Liver (tissue), 9 donors: ENCODE results near the gene RASSF10. TPM values are rescaled to one million over a fixed set of nuclear protein-coding genes. Genes with fewer than 3 reads are reported as not detected.

ENCODE experiments used
- DNase-seq: peaks from one replicate; pipeline ENCODE4 v3.0.0-alpha.2; 2017; ENCODE audit warnings: low spot score
- H3K27ac ChIP-seq, 2 donors: one replicate each; pipeline ENCODE4 v1.7.0; 2013; ENCODE audit warnings: inconsistent platforms in 2 of 2, low read length in 2 of 2, control low read depth in 1 of 2, low read depth in 1 of 2, mild to moderate bottlenecking in 1 of 2
- H3K27me3 ChIP-seq, 4 donors: one replicate each; pipeline versions ENCODE4 v1.6.1 to v1.7.0; 2013; ENCODE audit warnings: low read length in 3 of 4, inconsistent platforms in 1 of 4, mild to moderate bottlenecking in 1 of 4, moderate library complexity in 1 of 4; ENCODE audit not compliant: control insufficient read depth in 4 of 4, insufficient read depth in 4 of 4
- H3K36me3 ChIP-seq, 4 donors: one replicate each; pipeline versions ENCODE4 v1.6.1 to v1.7.0; 2013; ENCODE audit warnings: low read length in 3 of 4, mild to moderate bottlenecking in 3 of 4, low read depth in 1 of 4, moderate library complexity in 1 of 4; ENCODE audit not compliant: control insufficient read depth in 4 of 4, insufficient read depth in 3 of 4
- H3K4me1 ChIP-seq, 4 donors: one replicate each; pipeline versions ENCODE4 v1.6.1 to v1.7.0; 2013; ENCODE audit warnings: low read length in 3 of 4, mild to moderate bottlenecking in 3 of 4, moderate library complexity in 1 of 4; ENCODE audit not compliant: control insufficient read depth in 4 of 4, insufficient read depth in 4 of 4
- H3K4me3 ChIP-seq, 3 donors: one replicate each; pipeline versions ENCODE4 v1.6.1 to v1.7.0; 2013; ENCODE audit warnings: low read length in 3 of 3, control low read depth in 1 of 3, low read depth in 1 of 3, mild to moderate bottlenecking in 1 of 3
- H3K9ac ChIP-seq, 2 donors: one replicate each; pipeline ENCODE4 v1.7.0; 2013; ENCODE audit warnings: low read length in 2 of 2, mild to moderate bottlenecking in 2 of 2, moderate library complexity in 2 of 2, control low read depth in 1 of 2, low read depth in 1 of 2
- H3K9me3 ChIP-seq, 4 donors: one replicate each; pipeline versions ENCODE4 v1.6.1 to v1.7.0; 2013; ENCODE audit warnings: low read length in 3 of 4; ENCODE audit not compliant: control insufficient read depth in 4 of 4
- ATF3 ChIP-seq: IDR thresholded peaks from 2 replicates; pipeline ENCODE4 v1.6.1; 2016; ENCODE audit warnings: antibody characterized with exemption
- EGR1 ChIP-seq, 2 donors: IDR thresholded peaks; 2 replicates each; pipeline ENCODE4 v1.6.1; 2016 to 2018; ENCODE audit warnings: antibody characterized with exemption in 2 of 2, low read depth in 2 of 2
- FOXA1 ChIP-seq: IDR thresholded peaks from 2 replicates; pipeline ENCODE4 v1.6.1; 2016; ENCODE audit warnings: antibody characterized with exemption
- FOXA2 ChIP-seq: IDR thresholded peaks from 2 replicates; pipeline ENCODE4 v1.6.1; 2016; ENCODE audit warnings: antibody characterized with exemption
- GABPA ChIP-seq, 2 donors: IDR thresholded peaks in 1 of 2; conservative IDR thresholded peaks in 1 of 2; 2 replicates each; pipeline ENCODE4 v1.6.1; 2016; ENCODE audit warnings: antibody characterized with exemption in 2 of 2, mild to moderate bottlenecking in 1 of 2, moderate library complexity in 1 of 2
- HNF4A ChIP-seq, 2 donors: conservative IDR thresholded peaks; 2 replicates each; pipeline ENCODE4 v1.6.1; 2016; ENCODE audit warnings: antibody characterized with exemption in 2 of 2, mild to moderate bottlenecking in 2 of 2
- HNF4G ChIP-seq: IDR thresholded peaks from 2 replicates; pipeline ENCODE4 v1.6.1; 2016; ENCODE audit warnings: antibody characterized with exemption
- JUND ChIP-seq, 2 donors: IDR thresholded peaks; 2 replicates each; pipeline ENCODE4 v1.6.1; 2016; ENCODE audit warnings: antibody characterized with exemption in 2 of 2
- MAX ChIP-seq: IDR thresholded peaks from 2 replicates; pipeline ENCODE4 v1.6.1; 2016; ENCODE audit warnings: antibody characterized with exemption
- NR2F2 ChIP-seq: IDR thresholded peaks from 2 replicates; pipeline ENCODE4 v1.6.1; 2016; ENCODE audit warnings: antibody characterized with exemption
- RAD21 ChIP-seq, 2 donors: IDR thresholded peaks; 2 replicates each; pipeline ENCODE4 v1.6.1; 2016; ENCODE audit warnings: antibody characterized with exemption in 2 of 2, mild to moderate bottlenecking in 2 of 2
- REST ChIP-seq: IDR thresholded peaks from 2 replicates; pipeline ENCODE4 v1.6.1; 2016; ENCODE audit warnings: antibody characterized with exemption, mild to moderate bottlenecking
- RXRA ChIP-seq, 2 donors: IDR thresholded peaks; 2 replicates each; pipeline ENCODE4 v1.6.1; 2017 to 2018; ENCODE audit warnings: antibody characterized with exemption in 2 of 2, mild to moderate bottlenecking in 1 of 2
- SP1 ChIP-seq: IDR thresholded peaks from 2 replicates; pipeline ENCODE4 v1.6.1; 2018; ENCODE audit warnings: antibody characterized with exemption, mild to moderate bottlenecking
- TAF1 ChIP-seq: conservative IDR thresholded peaks from 2 replicates; pipeline ENCODE4 v1.6.1; 2016; ENCODE audit warnings: antibody characterized with exemption, mild to moderate bottlenecking
- YY1 ChIP-seq: IDR thresholded peaks from 2 replicates; pipeline ENCODE4 v1.6.1; 2016; ENCODE audit warnings: antibody characterized with exemption, mild to moderate bottlenecking
- ZBTB33 ChIP-seq: IDR thresholded peaks from 2 replicates; pipeline ENCODE4 v1.6.1; 2016; ENCODE audit warnings: antibody characterized with exemption
- WGBS: extraction: QIAGEN DNeasy Blood & Tissue Kit; methylation state at CpG from one replicate; pipeline ENCODE4 v1.1.7; 2013; 5-methylcytosine and 5-hydroxymethylcytosine counted together
- polyA plus RNA-seq, 2 donors: library from polyadenylated mRNA; stranded (reverse) in 1 of 2; unstranded in 1 of 2; fragments of 200-250 nt in 1 of 2; fragments of >200 nt in 1 of 2; fragmentation: Nextera tagmentation in 1 of 2; extraction: Ambion mirVana in 1 of 2; gene quantifications; one replicate each; pipeline versions ENCODE4 v1.2.1 to v1.2.3, GENCODE V29; 2013 to 2015
- total RNA-seq, 2 donors: library from RNA; depleted of rRNA; stranded (reverse); fragments of >200 nt; gene quantifications; one replicate each; pipeline ENCODE4 v1.2.3, GENCODE V29; 2014
- TF ChIP-seq, protein P1 (sequence below): fragments of 150-350 bp; IDR thresholded peaks from 2 replicates; pipeline ENCODE4 v1.5.1; 2017; ENCODE audit warnings: improper control_type of control experiment, low read depth, low read length; ENCODE audit not compliant: missing input control
- donor health status: healthy.
- donor health status: healthy.
- donor health status: healthy.
- donor health status: healthy.
- donor health status: healthy.

The RASSF10 gene
- total and polyA plus RNA-seq, 4 donors = 0.03 to 1.9 (median 0.08) TPM; not detected in 1

- no peak overlapping the region for H3K9ac ChIP-seq
- H3K9me3 ChIP-seq = no peaks in the 10 kb centered on the region
- 82% methylated on average over 3 of the region's 3 CpGs for WGBS
- H3K36me3 ChIP-seq = no peaks in the 10 kb centered on the region
- no peak for TF ChIP-seq REST
- TF ChIP-seq HNF4G = no peak
- TF ChIP-seq, protein P1, sequence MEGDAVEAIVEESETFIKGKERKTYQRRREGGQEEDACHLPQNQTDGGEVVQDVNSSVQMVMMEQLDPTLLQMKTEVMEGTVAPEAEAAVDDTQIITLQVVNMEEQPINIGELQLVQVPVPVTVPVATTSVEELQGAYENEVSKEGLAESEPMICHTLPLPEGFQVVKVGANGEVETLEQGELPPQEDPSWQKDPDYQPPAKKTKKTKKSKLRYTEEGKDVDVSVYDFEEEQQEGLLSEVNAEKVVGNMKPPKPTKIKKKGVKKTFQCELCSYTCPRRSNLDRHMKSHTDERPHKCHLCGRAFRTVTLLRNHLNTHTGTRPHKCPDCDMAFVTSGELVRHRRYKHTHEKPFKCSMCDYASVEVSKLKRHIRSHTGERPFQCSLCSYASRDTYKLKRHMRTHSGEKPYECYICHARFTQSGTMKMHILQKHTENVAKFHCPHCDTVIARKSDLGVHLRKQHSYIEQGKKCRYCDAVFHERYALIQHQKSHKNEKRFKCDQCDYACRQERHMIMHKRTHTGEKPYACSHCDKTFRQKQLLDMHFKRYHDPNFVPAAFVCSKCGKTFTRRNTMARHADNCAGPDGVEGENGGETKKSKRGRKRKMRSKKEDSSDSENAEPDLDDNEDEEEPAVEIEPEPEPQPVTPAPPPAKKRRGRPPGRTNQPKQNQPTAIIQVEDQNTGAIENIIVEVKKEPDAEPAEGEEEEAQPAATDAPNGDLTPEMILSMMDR = no peak
- no peak for TF ChIP-seq EGR1 (IDR thresholded peaks at IDR 0.05; ENCODE audit: low read depth in 2 of 2)
- no peak for TF ChIP-seq RAD21 (IDR thresholded peaks at IDR 0.05)
- no peak for TF ChIP-seq ATF3
- no peak for TF ChIP-seq YY1
- TF ChIP-seq MAX = no peak
- TF ChIP-seq ZBTB33 = no peak
- TF ChIP-seq SP1 = no peak
- no peak for TF ChIP-seq TAF1
- TF ChIP-seq HNF4A (conservative IDR thresholded peaks at IDR 0.05) = no peak
- no peak for TF ChIP-seq NR2F2
- no peak for TF ChIP-seq RXRA (IDR thresholded peaks at IDR 0.05)
- no peak for TF ChIP-seq FOXA2
- no peak for TF ChIP-seq FOXA1
- no peak for TF ChIP-seq JUND (IDR thresholded peaks at IDR 0.05)
- TF ChIP-seq GABPA (IDR thresholded peaks at IDR 0.05 in 1 of 2, conservative IDR thresholded peaks at IDR 0.05 in 1 of 2) = no peak
- H3K27ac ChIP-seq = no peak overlapping the region
- H3K4me3 ChIP-seq = no peak overlapping the region
- H3K4me1 ChIP-seq = no peaks in the 10 kb centered on the region
- peaks cover 0 to 5% (median 2%) of the 10 kb centered on the region in 4 donors for H3K27me3 ChIP-seq
- DNase-seq = no peak
Measured at GRCh38 chr11:12981676-12982522, 27.2 kb upstream of the RASSF10 start.
